LNCaP clone FGC (cell line): ENCODE data around the gene CLDN3.
"Not testable (repeated sequence)": the region's sequence is repeated elsewhere in the genome, so short reads cannot be mapped to it uniquely, and the experiment has no call there.

Experiments used
- DNase-seq: peaks from one replicate; pipeline ENCODE4 v3.0.0-alpha.2; 2011; ENCODE audit warnings: low read depth
- H3K4me3 ChIP-seq: 2 replicates; pipeline ENCODE4 v1.5.1; 2011; ENCODE audit warnings: mild to moderate bottlenecking, low read depth, low read length, control low read depth
- TF ChIP-seq, protein P1 (sequence below): IDR thresholded peaks from 2 replicates; pipeline ENCODE4 v1.5.1; 2012; ENCODE audit warnings: mild to moderate bottlenecking; ENCODE audit not compliant: control insufficient read depth, insufficient read depth; ENCODE audit errors: extremely low read depth

CLDN3 gene

DNA sequence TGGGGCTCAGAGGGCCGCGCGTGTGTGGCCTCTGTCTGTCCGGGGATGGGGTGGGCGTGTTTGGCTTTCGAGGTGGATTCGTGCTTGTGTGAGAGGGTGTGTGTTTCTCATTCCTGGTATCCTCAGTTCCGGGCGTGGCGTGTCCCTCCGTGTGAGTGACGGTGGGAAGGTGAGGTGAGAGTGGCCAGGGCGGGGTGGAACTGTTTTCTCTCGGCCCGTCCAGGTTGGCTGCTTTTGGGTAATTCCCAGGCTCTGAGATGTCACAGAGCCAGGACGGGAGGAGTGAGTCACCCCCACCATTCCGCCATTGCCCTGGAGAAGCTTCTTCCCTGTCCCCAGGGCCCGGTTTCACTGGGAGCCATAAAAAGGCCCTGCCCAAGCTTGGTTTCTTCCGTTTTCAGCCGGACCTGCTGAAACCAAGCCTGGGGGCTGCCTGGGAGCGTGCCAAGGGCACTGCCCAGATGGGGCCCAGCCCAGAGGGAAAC lies 39.4 kb upstream of the CLDN3 start:
- DNase-seq = no peak
- TF ChIP-seq, protein P1, sequence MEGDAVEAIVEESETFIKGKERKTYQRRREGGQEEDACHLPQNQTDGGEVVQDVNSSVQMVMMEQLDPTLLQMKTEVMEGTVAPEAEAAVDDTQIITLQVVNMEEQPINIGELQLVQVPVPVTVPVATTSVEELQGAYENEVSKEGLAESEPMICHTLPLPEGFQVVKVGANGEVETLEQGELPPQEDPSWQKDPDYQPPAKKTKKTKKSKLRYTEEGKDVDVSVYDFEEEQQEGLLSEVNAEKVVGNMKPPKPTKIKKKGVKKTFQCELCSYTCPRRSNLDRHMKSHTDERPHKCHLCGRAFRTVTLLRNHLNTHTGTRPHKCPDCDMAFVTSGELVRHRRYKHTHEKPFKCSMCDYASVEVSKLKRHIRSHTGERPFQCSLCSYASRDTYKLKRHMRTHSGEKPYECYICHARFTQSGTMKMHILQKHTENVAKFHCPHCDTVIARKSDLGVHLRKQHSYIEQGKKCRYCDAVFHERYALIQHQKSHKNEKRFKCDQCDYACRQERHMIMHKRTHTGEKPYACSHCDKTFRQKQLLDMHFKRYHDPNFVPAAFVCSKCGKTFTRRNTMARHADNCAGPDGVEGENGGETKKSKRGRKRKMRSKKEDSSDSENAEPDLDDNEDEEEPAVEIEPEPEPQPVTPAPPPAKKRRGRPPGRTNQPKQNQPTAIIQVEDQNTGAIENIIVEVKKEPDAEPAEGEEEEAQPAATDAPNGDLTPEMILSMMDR = no peak
- H3K4me3 ChIP-seq = no peak overlapping the region

DNA sequence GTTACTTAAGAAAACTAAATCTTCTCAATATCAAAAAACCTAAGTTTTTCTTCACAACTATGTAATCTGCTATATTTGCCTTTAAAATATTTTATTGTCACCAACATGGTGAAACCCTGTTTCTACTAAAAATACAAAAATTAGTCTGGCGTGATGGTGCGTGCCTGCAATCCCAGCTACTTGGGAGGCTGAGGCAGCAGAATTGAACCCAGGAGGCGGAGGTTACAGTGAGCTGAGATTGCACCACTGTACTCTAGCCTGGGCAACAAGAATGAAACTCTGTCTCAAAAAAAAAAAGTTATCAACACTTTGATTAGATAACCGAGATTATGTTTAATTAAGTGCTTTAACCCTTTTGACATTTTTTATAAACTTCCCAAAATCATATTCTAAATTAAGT lies 32.4 kb upstream of the CLDN3 start:
- H3K4me3 ChIP-seq = no peak overlapping the region
- TF ChIP-seq, protein P1 = no peak
- DNase-seq = no peak

DNA sequence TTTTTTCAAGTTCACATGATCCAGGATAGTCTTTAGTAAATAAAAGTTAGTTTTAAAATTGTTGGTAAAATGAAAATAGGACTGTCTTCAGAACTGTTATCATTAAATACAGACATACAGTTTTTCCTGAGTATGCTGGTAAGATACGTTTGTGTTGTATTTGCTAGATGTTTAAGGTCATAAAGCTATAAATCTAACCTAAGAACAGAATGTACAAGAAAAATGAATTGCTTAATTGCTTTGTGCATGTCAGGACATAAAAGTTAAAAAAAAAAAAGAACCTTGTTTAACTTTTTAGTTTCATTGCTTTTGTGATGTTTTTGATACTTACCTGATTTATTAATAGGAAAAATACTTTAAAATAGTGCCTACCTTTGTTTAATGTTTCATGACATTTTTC lies 31.5 kb upstream of the CLDN3 start:
- H3K4me3 ChIP-seq = no peak overlapping the region
- TF ChIP-seq, protein P1 = no peak
- DNase-seq = no peak

DNA sequence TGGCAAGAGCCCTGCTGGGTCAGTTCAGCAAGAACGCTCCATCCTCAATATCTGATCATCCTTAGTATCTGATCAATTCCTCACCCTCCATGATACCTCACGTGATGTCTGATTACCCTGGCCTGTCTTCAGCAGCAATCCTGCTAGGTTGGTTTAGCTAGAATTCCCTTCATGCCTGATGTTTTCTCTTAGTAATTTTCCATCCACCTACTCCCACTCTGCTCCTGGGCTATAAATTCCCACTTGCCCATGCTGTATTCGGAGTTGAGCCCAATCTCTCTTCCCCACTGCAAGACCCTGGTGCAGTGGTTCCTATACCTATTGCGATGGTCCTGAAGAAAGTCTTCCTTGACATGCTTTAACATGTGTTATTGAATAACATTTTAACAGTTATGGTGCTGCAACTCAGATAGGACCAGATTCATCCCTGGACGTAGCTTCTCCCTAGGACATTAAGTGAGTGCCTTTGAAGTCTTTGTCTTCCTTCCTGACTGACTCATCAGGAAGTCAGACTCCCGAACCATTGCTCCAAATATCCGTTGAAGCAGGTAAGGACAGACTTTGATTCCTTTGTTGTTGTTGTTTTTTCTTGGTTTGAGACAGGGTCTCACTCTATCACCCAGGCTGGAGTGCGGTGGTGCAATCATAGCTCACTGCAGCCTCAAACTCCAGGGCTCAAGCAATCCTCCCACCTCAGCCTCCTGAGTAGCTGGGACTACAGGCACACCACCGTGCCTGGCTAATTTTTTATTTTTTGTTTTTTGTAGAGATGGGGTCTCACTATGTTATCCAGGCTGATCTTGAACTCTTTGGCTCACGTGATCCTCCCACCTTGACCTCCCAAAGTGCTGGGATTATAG lies 29.4 kb upstream of the CLDN3 start:
- TF ChIP-seq, protein P1 = no peak
- no peak overlapping the region for H3K4me3 ChIP-seq
- no peak for DNase-seq

DNA sequence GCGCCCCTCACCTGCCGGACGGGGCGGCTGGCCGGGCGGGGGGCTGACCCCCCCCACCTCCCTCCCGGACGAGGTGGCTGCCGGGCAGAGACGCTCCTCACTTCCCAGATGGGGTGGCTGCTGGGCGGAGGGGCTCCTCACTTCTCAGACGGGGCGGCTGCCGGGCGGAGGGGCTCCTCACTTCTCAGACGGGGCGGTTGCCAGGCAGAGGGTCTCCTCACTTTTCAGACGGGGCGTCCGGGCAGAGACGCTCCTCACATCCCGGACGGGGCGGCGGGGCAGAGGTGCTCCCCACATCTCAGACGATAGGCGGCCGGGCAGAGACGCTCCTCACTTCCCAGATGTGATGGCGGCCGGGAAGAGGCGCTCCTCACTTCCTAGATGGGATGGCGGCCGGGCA lies 27.1 kb upstream of the CLDN3 start:
- DNase-seq, H3K4me3 ChIP-seq: not testable (repeated sequence)

DNA sequence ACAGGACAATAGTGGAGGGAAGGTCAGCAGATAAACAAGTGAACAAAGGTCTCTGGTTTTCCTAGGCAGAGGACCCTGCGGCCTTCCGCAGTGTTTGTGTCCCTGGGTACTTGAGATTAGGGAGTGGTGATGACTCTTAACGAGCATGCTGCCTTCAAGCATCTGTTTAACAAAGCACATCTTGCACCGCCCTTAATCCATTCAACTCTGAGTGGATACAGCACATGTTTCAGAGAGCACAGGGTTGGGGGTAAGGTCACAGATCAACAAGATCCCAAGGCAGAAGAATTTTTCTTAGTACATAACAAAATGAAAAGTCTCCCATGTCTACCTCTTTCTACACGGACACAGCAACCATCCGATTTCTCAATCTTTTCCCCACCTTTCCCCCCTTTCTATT lies 26.6 kb upstream of the CLDN3 start:
- not testable (repeated sequence) for DNase-seq, H3K4me3 ChIP-seq

DNA sequence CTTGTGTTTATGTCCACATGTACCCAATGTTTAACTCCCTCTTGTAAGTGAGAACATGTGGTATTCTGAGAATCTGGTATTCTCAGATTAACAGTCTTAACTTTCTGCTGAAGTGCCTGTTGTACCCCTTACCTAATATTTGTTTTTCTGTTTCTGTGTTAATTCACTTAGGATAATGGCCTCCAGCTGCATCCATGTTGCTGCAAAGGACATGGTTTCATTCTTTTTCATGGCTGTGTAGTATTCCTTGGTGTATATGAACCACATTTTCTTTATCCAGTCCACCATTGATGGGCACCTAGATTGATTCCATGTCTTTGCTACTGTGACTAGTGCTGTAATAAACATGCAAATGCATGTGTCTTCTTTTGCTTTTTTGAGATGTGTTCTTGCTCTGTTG lies 25.1 kb upstream of the CLDN3 start:
- not testable (repeated sequence) for H3K4me3 ChIP-seq, DNase-seq

DNA sequence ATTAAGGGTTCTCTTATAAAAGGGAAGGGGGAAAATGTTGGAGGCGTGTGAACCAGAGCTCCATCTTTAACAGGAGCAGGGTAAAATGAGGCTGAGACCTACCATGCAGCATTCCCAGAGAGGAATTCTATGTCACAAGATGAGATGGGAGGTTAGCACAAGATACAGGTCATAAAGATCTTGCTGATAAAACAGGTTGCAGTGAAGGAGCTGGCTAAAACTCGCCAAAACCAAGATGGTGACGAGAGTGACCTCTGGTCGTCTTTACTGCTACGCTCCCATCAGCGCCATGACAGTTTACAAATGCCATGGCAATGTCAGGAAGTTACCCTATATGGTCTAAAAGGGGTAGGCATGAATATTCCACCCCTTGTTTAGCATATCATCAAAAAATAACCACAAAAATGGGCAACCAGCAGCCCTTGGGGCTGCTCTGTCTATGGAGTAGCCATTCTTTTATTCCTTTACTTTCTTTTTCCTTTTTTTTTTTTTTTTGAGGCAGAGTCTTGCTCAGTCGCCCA lies 21.2 kb upstream of the CLDN3 start:
- not testable (repeated sequence) for H3K4me3 ChIP-seq, DNase-seq

DNA sequence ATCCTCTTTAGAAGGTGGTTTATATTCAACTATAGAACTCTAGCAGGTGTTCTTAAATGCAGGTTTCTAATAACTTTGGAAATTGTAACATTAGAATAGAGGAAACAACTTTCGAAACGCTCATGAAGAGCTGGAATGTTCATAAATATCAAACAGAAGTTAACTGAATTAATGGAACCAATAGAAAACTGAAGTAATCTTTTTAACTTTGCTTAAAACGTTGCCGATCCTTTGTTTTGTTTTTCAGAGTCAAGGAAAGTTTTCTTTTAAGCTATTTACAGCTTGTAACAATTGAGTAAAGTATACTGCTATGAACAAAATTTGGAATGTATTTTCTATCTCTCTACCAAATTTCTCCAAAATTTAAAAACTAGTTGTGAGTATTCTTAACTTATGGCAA lies 19.0 kb upstream of the CLDN3 start:
- TF ChIP-seq, protein P1 = no peak
- H3K4me3 ChIP-seq = no peak overlapping the region
- DNase-seq = no peak

DNA sequence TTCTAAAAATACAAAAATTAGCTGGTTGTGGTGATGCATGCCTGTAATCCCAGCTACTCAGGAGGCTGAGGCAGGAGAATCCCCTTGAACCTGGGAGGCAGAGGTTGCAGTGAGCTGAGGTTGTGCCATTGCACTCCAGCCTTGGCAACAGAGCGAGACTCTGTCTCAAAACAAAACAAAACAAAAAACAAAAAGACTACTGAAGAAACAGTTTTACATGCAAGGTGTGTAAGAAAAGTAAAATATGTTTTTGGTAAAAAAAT lies 17.6 kb upstream of the CLDN3 start:
- not testable (repeated sequence) for DNase-seq, H3K4me3 ChIP-seq
